OCI-LY1 (cell line): ENCODE data around the gene PRPSAP2.

ENCODE experiments used
- EZH2 ChIP-seq: fragments of 200-600 bp; sonication (generic), shearing (Covaris generic); IDR thresholded peaks from 2 replicates; pipeline ENCODE4 v1.8.0; 2017; ENCODE audit warnings: borderline replicate concordance, mixed run types, mild to moderate bottlenecking, antibody characterized with exemption, low read length, moderate library complexity, mixed read lengths
- TF ChIP-seq, protein P1 (sequence below): fragments of 200-600 bp; sonication (generic), shearing (Covaris generic); IDR thresholded peaks from 2 replicates; pipeline ENCODE4 v1.5.1; 2017; ENCODE audit warnings: mild to moderate bottlenecking, antibody characterized with exemption, low read length, moderate library complexity, mixed read lengths

DNA sequence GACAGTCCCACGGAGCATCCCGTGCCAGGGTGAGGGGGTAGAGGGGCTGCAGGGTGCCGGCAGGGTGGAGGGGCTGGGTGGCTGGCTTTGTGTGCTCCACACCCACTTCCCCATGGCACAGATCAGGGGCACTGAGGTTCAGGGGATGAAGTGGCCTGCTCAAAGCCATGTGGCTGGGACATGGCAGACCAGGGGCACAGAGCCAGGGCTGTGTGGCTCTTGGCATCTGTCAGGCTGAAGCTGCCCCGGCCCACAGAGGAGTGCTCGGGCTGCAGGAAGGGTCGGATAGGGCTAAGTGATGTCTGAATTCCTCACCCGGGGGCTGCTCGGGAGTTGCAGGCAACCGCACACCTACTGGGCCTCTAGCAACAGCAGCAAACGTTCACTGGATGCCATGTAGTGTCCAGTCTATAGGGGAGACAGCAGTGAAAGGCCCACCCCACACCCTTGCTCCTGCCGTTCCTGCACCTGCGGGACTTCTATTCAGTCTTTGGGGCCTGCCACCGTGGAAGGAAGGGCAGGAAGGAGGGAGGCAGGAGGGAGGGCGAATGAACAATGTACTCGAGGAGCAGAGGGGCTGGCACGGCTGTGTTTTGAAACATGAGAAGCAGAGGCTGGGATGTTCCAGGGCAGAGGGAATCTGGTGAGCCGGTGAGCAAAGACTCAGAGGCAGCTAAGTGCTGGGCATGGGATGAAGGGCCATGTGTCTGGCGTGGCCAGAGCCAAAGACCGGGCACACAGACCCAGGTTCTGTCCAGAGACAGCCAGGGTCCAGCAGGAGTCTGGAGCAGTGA, 109.1 kb downstream of the PRPSAP2 start:
- TF ChIP-seq, protein P1, sequence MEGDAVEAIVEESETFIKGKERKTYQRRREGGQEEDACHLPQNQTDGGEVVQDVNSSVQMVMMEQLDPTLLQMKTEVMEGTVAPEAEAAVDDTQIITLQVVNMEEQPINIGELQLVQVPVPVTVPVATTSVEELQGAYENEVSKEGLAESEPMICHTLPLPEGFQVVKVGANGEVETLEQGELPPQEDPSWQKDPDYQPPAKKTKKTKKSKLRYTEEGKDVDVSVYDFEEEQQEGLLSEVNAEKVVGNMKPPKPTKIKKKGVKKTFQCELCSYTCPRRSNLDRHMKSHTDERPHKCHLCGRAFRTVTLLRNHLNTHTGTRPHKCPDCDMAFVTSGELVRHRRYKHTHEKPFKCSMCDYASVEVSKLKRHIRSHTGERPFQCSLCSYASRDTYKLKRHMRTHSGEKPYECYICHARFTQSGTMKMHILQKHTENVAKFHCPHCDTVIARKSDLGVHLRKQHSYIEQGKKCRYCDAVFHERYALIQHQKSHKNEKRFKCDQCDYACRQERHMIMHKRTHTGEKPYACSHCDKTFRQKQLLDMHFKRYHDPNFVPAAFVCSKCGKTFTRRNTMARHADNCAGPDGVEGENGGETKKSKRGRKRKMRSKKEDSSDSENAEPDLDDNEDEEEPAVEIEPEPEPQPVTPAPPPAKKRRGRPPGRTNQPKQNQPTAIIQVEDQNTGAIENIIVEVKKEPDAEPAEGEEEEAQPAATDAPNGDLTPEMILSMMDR: no peak
- no peak for TF ChIP-seq EZH2
